Fibroblast of pulmonary artery (primary cell): ENCODE results near the gene KIAA1958.

ENCODE experiments used
- DNase-seq: peaks from one replicate; pipeline ENCODE4 v3.0.0-alpha.2; 2010; ENCODE audit warnings: low read depth
- H3K4me3 ChIP-seq: replicated peaks from 2 replicates; pipeline ENCODE4 v1.5.1; 2011; ENCODE audit warnings: low read depth, mild to moderate bottlenecking, control low read depth, low read length, moderate library complexity
- TF ChIP-seq, protein P1 (sequence below): IDR thresholded peaks from 2 replicates; pipeline ENCODE4 v1.5.1; 2011; ENCODE audit warnings: mild to moderate bottlenecking, control low read depth, low read length, inconsistent platforms; ENCODE audit errors: missing control alignments

The KIAA1958 gene

DNA sequence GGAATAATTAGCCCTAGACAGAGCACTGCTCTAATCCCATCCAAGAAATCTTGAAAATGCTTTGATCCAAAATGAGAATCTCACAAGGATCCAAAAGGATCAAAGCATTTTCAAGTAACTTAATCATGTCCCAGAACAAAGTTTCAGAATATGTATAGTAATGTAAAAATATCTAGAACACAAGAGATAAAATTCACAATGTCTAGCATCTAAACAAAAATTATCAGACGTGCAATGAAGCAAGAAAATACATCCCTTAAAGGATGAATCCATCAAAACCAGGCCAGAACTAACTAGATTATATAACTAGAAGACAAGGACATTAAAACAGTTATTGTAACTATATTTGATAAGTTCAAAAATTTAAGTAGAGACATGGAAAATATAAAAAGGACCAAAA lies 162.0 kb downstream of the KIAA1958 start:
- no peak for DNase-seq
- TF ChIP-seq, protein P1, sequence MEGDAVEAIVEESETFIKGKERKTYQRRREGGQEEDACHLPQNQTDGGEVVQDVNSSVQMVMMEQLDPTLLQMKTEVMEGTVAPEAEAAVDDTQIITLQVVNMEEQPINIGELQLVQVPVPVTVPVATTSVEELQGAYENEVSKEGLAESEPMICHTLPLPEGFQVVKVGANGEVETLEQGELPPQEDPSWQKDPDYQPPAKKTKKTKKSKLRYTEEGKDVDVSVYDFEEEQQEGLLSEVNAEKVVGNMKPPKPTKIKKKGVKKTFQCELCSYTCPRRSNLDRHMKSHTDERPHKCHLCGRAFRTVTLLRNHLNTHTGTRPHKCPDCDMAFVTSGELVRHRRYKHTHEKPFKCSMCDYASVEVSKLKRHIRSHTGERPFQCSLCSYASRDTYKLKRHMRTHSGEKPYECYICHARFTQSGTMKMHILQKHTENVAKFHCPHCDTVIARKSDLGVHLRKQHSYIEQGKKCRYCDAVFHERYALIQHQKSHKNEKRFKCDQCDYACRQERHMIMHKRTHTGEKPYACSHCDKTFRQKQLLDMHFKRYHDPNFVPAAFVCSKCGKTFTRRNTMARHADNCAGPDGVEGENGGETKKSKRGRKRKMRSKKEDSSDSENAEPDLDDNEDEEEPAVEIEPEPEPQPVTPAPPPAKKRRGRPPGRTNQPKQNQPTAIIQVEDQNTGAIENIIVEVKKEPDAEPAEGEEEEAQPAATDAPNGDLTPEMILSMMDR = no peak
- H3K4me3 ChIP-seq = no peak overlapping the region

DNA sequence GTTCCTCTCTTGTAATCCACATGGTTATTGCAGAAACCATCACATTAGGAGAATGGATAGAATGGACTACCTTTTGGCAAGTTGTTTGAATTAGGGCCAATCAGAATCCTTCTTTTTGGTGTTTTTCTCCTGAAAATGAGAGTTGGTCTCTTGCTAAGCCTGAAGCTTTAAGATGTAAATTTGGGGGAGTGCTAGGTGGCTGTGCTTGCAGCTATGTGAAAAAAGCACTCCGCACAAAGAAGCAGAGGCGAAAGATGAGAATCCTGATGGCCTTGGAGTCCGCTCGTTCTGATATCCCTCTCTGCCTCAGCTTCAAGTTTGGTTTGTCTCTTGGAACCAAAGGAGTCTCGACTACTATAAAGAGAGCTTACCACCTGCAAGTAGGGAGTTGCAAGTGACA lies 167.7 kb downstream of the KIAA1958 start:
- no peak overlapping the region for H3K4me3 ChIP-seq
- no peak for DNase-seq
- TF ChIP-seq, protein P1 = no peak

GRCh38 chr9:112655668-112656067 lies 169.0 kb downstream of the KIAA1958 start:
- TF ChIP-seq, protein P1 = no peak

GRCh38 chr9:112659906-112660305 lies 173.3 kb downstream of the KIAA1958 start:
- no peak for DNase-seq

More at GRCh38 chr9:112655668-112656067, 169.0 kb downstream of the KIAA1958 start:
- no peak for DNase-seq
- H3K4me3 ChIP-seq = no peak overlapping the region

DNA sequence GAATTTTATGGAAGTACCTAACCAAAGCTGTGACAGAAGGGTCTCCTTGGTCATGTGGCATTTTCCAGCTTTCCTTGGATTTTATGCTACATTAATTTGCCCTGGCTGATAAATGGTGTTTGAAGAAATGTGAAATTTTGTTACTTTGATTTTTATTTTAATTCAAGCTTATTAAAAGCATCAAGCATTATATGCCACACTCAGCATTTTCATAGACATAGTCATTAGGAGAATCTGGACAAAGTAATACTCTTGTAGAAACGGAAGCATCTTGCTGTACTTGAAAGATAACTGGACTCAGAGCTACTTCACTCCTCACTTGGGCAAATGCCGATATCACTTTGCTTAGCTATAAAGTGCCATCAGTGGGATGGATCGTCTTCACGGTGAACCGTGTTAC lies 177.1 kb downstream of the KIAA1958 start:
- no peak for DNase-seq
- TF ChIP-seq, protein P1 = no peak
- no peak overlapping the region for H3K4me3 ChIP-seq

More at GRCh38 chr9:112659906-112660305, 173.3 kb downstream of the KIAA1958 start:
- TF ChIP-seq, protein P1 = no peak
- H3K4me3 ChIP-seq = no peak overlapping the region

DNA sequence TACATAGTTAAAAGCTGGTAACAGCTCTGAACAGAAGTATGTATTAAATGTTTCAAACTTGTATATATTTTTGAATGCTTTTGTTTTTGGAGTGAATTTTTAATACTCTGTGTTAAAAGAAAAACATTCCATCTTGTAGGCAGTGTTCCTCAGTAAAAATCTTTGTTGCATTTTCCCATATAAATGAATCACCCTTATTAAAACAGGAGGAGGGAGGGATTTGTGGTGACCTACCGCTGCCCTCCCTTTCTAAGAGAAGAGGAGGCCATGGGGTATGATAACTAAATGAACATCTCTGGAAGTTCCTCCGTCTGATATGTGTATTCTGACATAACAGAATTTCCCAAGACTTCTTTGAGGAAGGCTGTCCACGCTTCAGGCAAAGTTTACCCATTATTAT lies 177.9 kb downstream of the KIAA1958 start:
- no peak for DNase-seq
- no peak overlapping the region for H3K4me3 ChIP-seq
- TF ChIP-seq, protein P1 = no peak

- TF ChIP-seq, protein P1 = peak; percentile 27
- H3K4me3 ChIP-seq = no peak overlapping the region
- peak; percentile 41 for DNase-seq
Observed at GRCh38 chr9:112665347-112665746, 178.7 kb downstream of the KIAA1958 start.
